Cardiac muscle cell (in vitro differentiated cells and primary cell): Measurements from ENCODE around the gene FRRS1. TPM values are rescaled to one million over a fixed set of nuclear protein-coding genes. Genes with fewer than 3 reads are reported as not detected.
"Not testable (repeated sequence)": the region's sequence is repeated elsewhere in the genome, so short reads cannot be mapped to it uniquely, and the experiment has no call there.

Source experiments
- DNase-seq, 2 donors: peaks; one replicate each; pipeline versions ENCODE4 v3.0.0 to v3.0.0-alpha.2; 2010 to 2017; ENCODE audit warnings: low read depth in 1 of 2, low spot score in 1 of 2
- H3K27ac ChIP-seq: fragments of 200-600 bp; sonication (generic); 2 replicates; pipeline ENCODE4 v1.5.1; 2016
- H3K27me3 ChIP-seq: fragments of 200-600 bp; sonication (generic); 2 replicates; pipeline ENCODE4 v1.6.0; 2016; ENCODE audit warnings: control low read depth
- H3K36me3 ChIP-seq: fragments of 200-600 bp; sonication (generic); 2 replicates; pipeline ENCODE4 v1.5.1; 2016; ENCODE audit warnings: control low read depth
- H3K4me1 ChIP-seq: fragments of 200-600 bp; sonication (generic); 2 replicates; pipeline ENCODE4 v1.8.1; 2017; ENCODE audit warnings: low read depth, mild to moderate bottlenecking, mixed run types
- H3K4me3 ChIP-seq: fragments of 200-600 bp; sonication (generic); 2 replicates; pipeline ENCODE4 v1.5.1; 2016; ENCODE audit warnings: mild to moderate bottlenecking
- H3K9me3 ChIP-seq: fragments of 200-600 bp; sonication (generic); 2 replicates; pipeline ENCODE4 v1.5.1; 2017; ENCODE audit warnings: low read depth, mild to moderate bottlenecking, control low read depth
- CTCF ChIP-seq: IDR thresholded peaks from 2 replicates; pipeline ENCODE4 v1.5.1; 2012; ENCODE audit warnings: low read depth, mild to moderate bottlenecking, low read length
- polyA plus RNA-seq: library from polyadenylated mRNA; unstranded; fragments of >200 nt; fragmentation: Nextera tagmentation; extraction: Ambion mirVana; gene quantifications from 2 replicates; pipeline ENCODE4 v1.2.1, GENCODE V29; 2016
- total RNA-seq: library from RNA; depleted of rRNA; stranded (reverse); fragments of >200 nt; gene quantifications from 2 replicates; pipeline ENCODE4 v1.2.3, GENCODE V29; 2016

The FRRS1 gene
- total and polyA plus RNA-seq, 2 experiments from 2014 or later, result 3.7 to 5.5 TPM

DNA sequence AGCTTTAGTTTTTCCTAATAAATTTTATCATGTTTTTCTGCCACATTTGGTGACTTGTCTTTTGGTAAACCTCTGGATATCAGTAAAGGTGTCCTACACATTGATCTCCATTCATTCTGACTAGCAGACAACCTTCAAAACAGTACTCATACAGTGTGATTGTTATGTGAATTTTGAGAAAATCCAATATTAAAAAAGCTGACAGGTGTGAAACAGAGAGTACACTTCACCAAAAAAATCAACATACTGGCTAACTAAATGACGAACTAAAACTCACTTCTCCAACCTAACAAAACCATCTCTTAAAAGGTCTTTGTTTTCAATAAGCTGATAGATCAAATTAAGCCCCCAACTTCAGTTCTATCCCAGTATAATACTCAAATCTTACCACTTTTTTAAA, 1.5 kb downstream of the FRRS1 start:
- DNase-seq, result no peak
- Histone ChIP-seq H3K27me3 (no peaks in the 10 kb centered on the region), H3K4me3 (no peak overlapping the region), H3K36me3 (no peaks in the 10 kb centered on the region), H3K27ac (no peak overlapping the region), H3K4me1 (peaks cover 20% of the 10 kb centered on the region), H3K9me3 (no peaks in the 10 kb centered on the region)
- no peak for TF ChIP-seq CTCF

GRCh38 chr1:99764439-99764838, 2.0 kb downstream of the FRRS1 start:
- no peaks in the 10 kb centered on the region for H3K9me3 ChIP-seq
- DNase-seq, result no peak
- no peaks in the 10 kb centered on the region for H3K36me3 ChIP-seq
- H3K27me3 ChIP-seq, result no peaks in the 10 kb centered on the region
- H3K4me3 ChIP-seq, result no peak overlapping the region
- H3K4me1 ChIP-seq, result peaks cover 16% of the 10 kb centered on the region
- no peak for TF ChIP-seq CTCF
- H3K27ac ChIP-seq, result no peak overlapping the region

GRCh38 chr1:99763956-99764355, 2.5 kb downstream of the FRRS1 start:
- Histone ChIP-seq H3K27me3 (no peaks in the 10 kb centered on the region), H3K9me3 (no peaks in the 10 kb centered on the region), H3K4me1 (peaks cover 15% of the 10 kb centered on the region), H3K36me3 (no peaks in the 10 kb centered on the region), H3K4me3 (no peak overlapping the region), H3K27ac (no peak overlapping the region)
- DNase-seq, result no peak
- TF ChIP-seq CTCF, result no peak

GRCh38 chr1:99761774-99762173, 4.7 kb downstream of the FRRS1 start:
- Histone ChIP-seq H3K27ac (no peak overlapping the region), H3K9me3 (no peaks in the 10 kb centered on the region), H3K36me3 (no peaks in the 10 kb centered on the region), H3K4me3 (no peak overlapping the region), H3K27me3 (no peaks in the 10 kb centered on the region), H3K4me1 (peaks cover under 1% of the 10 kb centered on the region)
- DNase-seq, result no peak
- no peak for TF ChIP-seq CTCF

DNA sequence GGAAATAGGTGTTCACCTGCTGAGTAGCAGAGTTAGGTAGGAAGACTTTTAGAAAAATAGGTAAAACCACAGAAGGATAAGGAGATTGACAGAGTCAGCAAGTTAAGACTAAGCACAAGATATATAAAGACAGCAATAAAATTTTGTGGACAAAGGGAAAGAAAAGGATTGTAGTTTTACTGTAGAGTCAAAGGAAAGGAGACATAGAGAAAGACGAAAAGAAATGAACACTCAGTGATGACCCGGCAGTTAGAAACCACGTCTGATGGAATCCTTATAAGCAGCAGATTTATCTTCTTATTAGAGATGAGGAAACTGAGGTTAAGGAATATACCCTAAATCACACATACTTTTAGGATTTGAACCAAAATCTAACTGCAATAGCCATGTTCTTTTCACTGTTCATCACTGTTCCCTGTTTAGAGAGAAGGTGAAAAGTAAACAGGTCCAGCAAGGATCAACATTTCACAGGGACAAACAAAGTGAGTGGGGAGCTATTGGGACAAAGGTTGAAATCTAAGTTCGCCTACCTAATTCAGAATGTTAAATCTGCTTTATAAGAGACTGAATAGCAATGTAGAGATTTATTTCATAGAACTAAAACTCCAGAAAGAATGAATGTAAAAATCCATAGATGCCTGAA, 6.8 kb downstream of the FRRS1 start:
- H3K36me3 ChIP-seq, result no peaks in the 10 kb centered on the region
- no peaks in the 10 kb centered on the region for H3K9me3 ChIP-seq
- no peak overlapping the region for H3K27ac ChIP-seq
- no peak for DNase-seq
- no peaks in the 10 kb centered on the region for H3K27me3 ChIP-seq
- no peaks in the 10 kb centered on the region for H3K4me1 ChIP-seq
- no peak overlapping the region for H3K4me3 ChIP-seq
- TF ChIP-seq CTCF, result no peak

DNA sequence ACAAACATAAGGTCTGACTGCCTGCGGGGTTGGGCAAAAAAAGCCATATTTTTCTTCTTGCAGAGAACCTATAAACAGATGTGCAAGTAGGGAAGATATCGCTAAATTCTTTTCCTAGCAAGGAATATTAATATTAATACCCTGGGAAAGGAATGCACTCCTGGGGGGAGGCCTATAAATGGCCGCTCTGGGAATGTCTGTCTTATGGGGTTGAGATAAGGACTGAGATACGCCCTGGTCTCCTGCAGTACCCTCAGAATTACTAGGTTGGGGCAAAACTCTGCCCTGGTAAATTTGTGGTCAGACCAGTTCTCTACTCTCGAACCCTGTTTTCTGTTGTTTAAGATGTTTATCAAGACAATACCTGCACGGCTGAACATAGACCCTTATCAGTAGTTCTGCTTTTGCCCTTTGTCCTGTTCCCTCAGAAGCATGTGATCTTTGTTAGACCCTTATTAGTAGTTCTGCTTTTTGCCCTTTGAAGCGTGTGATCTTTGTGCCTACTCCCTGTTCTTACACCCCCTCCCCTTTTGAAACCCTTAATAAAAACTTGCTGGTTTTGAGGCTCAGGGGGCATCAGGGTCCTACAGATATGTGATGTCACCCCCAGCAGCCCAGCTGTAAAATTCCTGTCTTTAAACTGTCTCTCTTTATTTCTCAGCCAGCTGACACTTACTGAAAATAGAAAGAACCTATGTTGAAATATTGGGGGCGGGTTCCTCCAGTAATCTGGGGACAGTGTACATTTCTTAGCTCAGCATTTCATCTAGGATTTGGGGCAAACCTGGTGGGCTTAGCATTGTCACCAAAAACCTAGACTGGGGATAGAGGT, 7.5 kb downstream of the FRRS1 start:
- not testable (repeated sequence) for H3K27ac ChIP-seq, H3K9me3 ChIP-seq, H3K36me3 ChIP-seq, DNase-seq, H3K4me1 ChIP-seq, H3K27me3 ChIP-seq, H3K4me3 ChIP-seq
